ENCODE data around the gene HS3ST4. TPM values are rescaled to one million over a fixed set of nuclear protein-coding genes. Genes with fewer than 3 reads are reported as not detected.

Gene HS3ST4
- total RNA-seq, 1 donor from 2014 or later: 1.2 TPM

DNA sequence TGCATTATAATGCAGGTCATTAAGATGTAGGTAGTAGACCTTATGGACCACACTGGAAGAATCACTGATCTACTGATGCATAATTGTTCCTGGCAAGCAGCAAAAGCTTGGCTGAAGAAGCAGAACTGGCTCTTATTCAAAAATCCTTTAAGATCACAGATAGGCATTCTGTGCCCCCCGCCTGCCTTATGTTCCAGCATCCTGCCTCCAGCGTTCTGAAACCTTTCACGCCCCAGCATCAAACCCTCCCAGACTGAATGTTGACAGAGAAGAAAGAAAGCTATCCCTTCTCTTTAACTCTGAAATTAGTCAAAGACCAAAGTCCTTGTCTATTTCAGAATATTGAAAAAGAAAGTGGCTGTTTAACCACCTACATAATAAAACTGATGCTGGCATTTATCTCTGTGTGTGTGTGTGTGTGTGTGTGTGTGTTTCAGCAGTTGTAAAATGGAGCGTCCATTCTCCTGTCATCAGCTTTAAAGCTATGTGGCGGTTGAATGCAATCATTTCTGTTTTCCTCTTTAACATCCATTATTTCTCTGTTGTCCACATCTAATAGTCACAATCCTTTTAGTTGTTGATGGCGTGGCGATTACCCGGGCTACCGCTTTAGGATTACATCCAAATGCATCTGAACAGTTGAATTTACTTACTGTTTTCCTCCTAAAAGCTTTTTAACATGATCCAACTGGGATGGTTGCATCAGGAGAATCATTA, 350.4 kb downstream of the HS3ST4 start:
- no peaks in the 10 kb centered on the region for H3K36me3 ChIP-seq (ENCODE audit: insufficient read depth, low read length)
- H2AFZ ChIP-seq (ENCODE audit: low read depth, low read length): no peak overlapping the region
- H3K4me2 ChIP-seq (ENCODE audit: low read length): no peak overlapping the region
- Mint-ChIP-seq H3K4me3 (ENCODE audit: unreplicated experiment) (no peak overlapping the region), H3K27me3 (ENCODE audit: low read depth, unreplicated experiment) (no peaks in the 10 kb centered on the region), H3K36me3 (ENCODE audit: low read depth, unreplicated experiment) (no peaks in the 10 kb centered on the region), H3K4me1 (ENCODE audit: low read depth, unreplicated experiment) (no peaks in the 10 kb centered on the region), H3K27ac (ENCODE audit: unreplicated experiment) (no peak overlapping the region), H3K9me3 (ENCODE audit: unreplicated experiment) (no peaks in the 10 kb centered on the region)
- no peak overlapping the region for H3K27ac ChIP-seq (ENCODE audit: low read depth, low read length)
- no peaks in the 10 kb centered on the region for H3K79me2 ChIP-seq (ENCODE audit: insufficient read depth, low read length)
- H3K27me3 ChIP-seq (ENCODE audit: insufficient read depth, low read length): no peaks in the 10 kb centered on the region
- DNase-seq (ENCODE audit: low read depth) (no peak), FAIRE-seq (no peak)
- TF ChIP-seq EZH2 (IDR thresholded peaks at IDR 0.05; ENCODE audit: insufficient read depth, low read length): no peak
- TF ChIP-seq, protein P1, sequence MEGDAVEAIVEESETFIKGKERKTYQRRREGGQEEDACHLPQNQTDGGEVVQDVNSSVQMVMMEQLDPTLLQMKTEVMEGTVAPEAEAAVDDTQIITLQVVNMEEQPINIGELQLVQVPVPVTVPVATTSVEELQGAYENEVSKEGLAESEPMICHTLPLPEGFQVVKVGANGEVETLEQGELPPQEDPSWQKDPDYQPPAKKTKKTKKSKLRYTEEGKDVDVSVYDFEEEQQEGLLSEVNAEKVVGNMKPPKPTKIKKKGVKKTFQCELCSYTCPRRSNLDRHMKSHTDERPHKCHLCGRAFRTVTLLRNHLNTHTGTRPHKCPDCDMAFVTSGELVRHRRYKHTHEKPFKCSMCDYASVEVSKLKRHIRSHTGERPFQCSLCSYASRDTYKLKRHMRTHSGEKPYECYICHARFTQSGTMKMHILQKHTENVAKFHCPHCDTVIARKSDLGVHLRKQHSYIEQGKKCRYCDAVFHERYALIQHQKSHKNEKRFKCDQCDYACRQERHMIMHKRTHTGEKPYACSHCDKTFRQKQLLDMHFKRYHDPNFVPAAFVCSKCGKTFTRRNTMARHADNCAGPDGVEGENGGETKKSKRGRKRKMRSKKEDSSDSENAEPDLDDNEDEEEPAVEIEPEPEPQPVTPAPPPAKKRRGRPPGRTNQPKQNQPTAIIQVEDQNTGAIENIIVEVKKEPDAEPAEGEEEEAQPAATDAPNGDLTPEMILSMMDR (IDR thresholded peaks at IDR 0.05; ENCODE audit: insufficient read depth, low read depth, low read length): no peak
- H3K4me1 ChIP-seq (ENCODE audit: insufficient read depth, low read length): no peaks in the 10 kb centered on the region
- H3K9me3 ChIP-seq (ENCODE audit: insufficient read depth, low read depth, low read length): no peaks in the 10 kb centered on the region
- H4K20me1 ChIP-seq (ENCODE audit: insufficient read depth, low read length): no peaks in the 10 kb centered on the region
- no peak overlapping the region for H3K4me3 ChIP-seq (ENCODE audit: insufficient read depth, low read depth, low read length)
- no peak overlapping the region for H3K9ac ChIP-seq (ENCODE audit: low read length)

DNA sequence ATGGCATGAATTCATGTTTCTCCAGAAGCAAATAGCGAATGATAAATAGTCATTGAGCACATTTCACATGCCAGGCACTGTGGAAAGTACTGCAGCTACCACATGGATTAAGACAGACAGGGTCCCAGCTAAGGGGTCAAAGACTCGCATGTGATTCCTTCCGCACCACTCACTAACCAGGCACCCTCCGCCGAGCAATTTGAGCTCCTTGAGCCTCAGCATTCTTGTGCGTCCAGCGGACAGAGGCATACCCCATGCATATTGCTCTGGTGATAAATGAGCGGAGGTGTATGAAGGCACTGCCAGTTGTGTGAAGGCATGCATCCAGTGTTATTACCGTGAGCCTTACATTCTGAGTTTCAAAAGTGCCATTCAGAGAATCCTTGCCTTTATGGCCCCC, 358.7 kb downstream of the HS3ST4 start:
- no peaks in the 10 kb centered on the region for H4K20me1 ChIP-seq (ENCODE audit: insufficient read depth, low read length)
- H3K4me2 ChIP-seq (ENCODE audit: low read length): no peak overlapping the region
- no peak for FAIRE-seq
- H3K36me3 ChIP-seq (ENCODE audit: insufficient read depth, low read length): no peaks in the 10 kb centered on the region
- H3K27me3 ChIP-seq (ENCODE audit: insufficient read depth, low read length): no peaks in the 10 kb centered on the region
- no peak overlapping the region for H3K4me3 ChIP-seq (ENCODE audit: insufficient read depth, low read depth, low read length)
- no peaks in the 10 kb centered on the region for H3K4me1 ChIP-seq (ENCODE audit: insufficient read depth, low read length)
- no peaks in the 10 kb centered on the region for H3K27me3 Mint-ChIP-seq (ENCODE audit: low read depth, unreplicated experiment)
- no peak overlapping the region for H3K27ac Mint-ChIP-seq (ENCODE audit: unreplicated experiment)
- no peak for DNase-seq (ENCODE audit: low read depth)
- H3K4me1 Mint-ChIP-seq (ENCODE audit: low read depth, unreplicated experiment): no peaks in the 10 kb centered on the region
- H3K27ac ChIP-seq (ENCODE audit: low read depth, low read length): no peak overlapping the region
- no peak overlapping the region for H3K4me3 Mint-ChIP-seq (ENCODE audit: unreplicated experiment)
- H3K79me2 ChIP-seq (ENCODE audit: insufficient read depth, low read length): no peaks in the 10 kb centered on the region
- H3K9me3 ChIP-seq (ENCODE audit: insufficient read depth, low read depth, low read length): peaks cover 3% of the 10 kb centered on the region
- no peaks in the 10 kb centered on the region for H3K36me3 Mint-ChIP-seq (ENCODE audit: low read depth, unreplicated experiment)
- TF ChIP-seq, protein P1 (IDR thresholded peaks at IDR 0.05; ENCODE audit: insufficient read depth, low read depth, low read length): no peak
- TF ChIP-seq EZH2 (IDR thresholded peaks at IDR 0.05; ENCODE audit: insufficient read depth, low read length): no peak
- no peak overlapping the region for H3K9ac ChIP-seq (ENCODE audit: low read length)
- no peak overlapping the region for H2AFZ ChIP-seq (ENCODE audit: low read depth, low read length)
- H3K9me3 Mint-ChIP-seq (ENCODE audit: unreplicated experiment): peaks cover 3% of the 10 kb centered on the region

DNA sequence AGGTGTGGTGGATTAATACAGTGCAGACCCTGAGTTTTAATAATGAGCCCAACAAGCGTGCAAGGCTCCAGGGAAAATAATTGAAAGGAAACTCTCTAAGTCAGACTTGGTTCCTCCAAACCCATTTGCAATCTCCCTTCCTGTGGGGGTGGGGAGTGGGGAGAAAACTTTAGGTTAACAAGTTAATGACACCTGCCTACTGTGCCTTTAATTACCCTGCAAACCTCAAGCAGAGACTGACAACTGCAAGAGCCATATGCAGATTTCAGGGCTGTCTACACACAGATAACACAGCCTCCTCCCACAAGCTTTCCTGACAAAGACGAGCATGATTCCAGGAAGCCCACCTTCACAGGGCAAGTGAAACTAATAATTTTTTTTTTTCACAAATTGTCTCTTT, 359.3 kb downstream of the HS3ST4 start:
- H3K79me2 ChIP-seq (ENCODE audit: insufficient read depth, low read length): no peaks in the 10 kb centered on the region
- Mint-ChIP-seq H3K4me3 (ENCODE audit: unreplicated experiment) (no peak overlapping the region), H3K4me1 (ENCODE audit: low read depth, unreplicated experiment) (no peaks in the 10 kb centered on the region), H3K27ac (ENCODE audit: unreplicated experiment) (no peak overlapping the region), H3K9me3 (ENCODE audit: unreplicated experiment) (peaks cover 3% of the 10 kb centered on the region), H3K36me3 (ENCODE audit: low read depth, unreplicated experiment) (no peaks in the 10 kb centered on the region), H3K27me3 (ENCODE audit: low read depth, unreplicated experiment) (no peaks in the 10 kb centered on the region)
- H3K4me1 ChIP-seq (ENCODE audit: insufficient read depth, low read length): no peaks in the 10 kb centered on the region
- H4K20me1 ChIP-seq (ENCODE audit: insufficient read depth, low read length): no peaks in the 10 kb centered on the region
- H3K27me3 ChIP-seq (ENCODE audit: insufficient read depth, low read length): no peaks in the 10 kb centered on the region
- DNase-seq (ENCODE audit: low read depth) (no peak), FAIRE-seq (no peak)
- H3K4me3 ChIP-seq (ENCODE audit: insufficient read depth, low read depth, low read length): no peak overlapping the region
- H3K27ac ChIP-seq (ENCODE audit: low read depth, low read length): no peak overlapping the region
- no peak overlapping the region for H3K4me2 ChIP-seq (ENCODE audit: low read length)
- H3K36me3 ChIP-seq (ENCODE audit: insufficient read depth, low read length): no peaks in the 10 kb centered on the region
- H2AFZ ChIP-seq (ENCODE audit: low read depth, low read length): no peak overlapping the region
- TF ChIP-seq EZH2 (IDR thresholded peaks at IDR 0.05; ENCODE audit: insufficient read depth, low read length): no peak
- TF ChIP-seq, protein P1 (IDR thresholded peaks at IDR 0.05; ENCODE audit: insufficient read depth, low read depth, low read length): no peak
- peaks cover 3% of the 10 kb centered on the region for H3K9me3 ChIP-seq (ENCODE audit: insufficient read depth, low read depth, low read length)
- no peak overlapping the region for H3K9ac ChIP-seq (ENCODE audit: low read length)

All from astrocyte (in vitro differentiated cells and primary cell).